K562 (cell line): ENCODE measurements around the gene ASPDH. TPM values are rescaled to one million over a fixed set of nuclear protein-coding genes. Genes with fewer than 3 reads are reported as not detected.

Source experiments
- CBFA2T3 ChIP-seq: fragments of 450-650 bp; IDR thresholded peaks from 2 replicates; pipeline ENCODE4 v1.6.1; 2017
- CREB3L1 ChIP-seq: fragments of 450-650 bp; IDR thresholded peaks from 2 replicates; pipeline ENCODE4 v1.6.1; 2014; ENCODE audit warnings: low read depth, mild to moderate bottlenecking, moderate library complexity, borderline replicate concordance
- CTBP1 ChIP-seq: fragments of 450-650 bp; IDR thresholded peaks from 2 replicates; pipeline ENCODE4 v1.6.1; 2016; ENCODE audit warnings: borderline replicate concordance
- HOMEZ ChIP-seq: fragments of 250-450 bp; sonication (Bioruptor Pico); IDR thresholded peaks from 2 replicates; pipeline ENCODE4 v1.4.0; 2020; ENCODE audit warnings: mild to moderate bottlenecking, moderate library complexity
- L3MBTL2 ChIP-seq: fragments of 450-650 bp; IDR thresholded peaks from 2 replicates; pipeline ENCODE4 v1.6.1; 2016; ENCODE audit warnings: mild to moderate bottlenecking, moderate library complexity
- MAFK ChIP-seq: IDR thresholded peaks from 2 replicates; pipeline ENCODE4 v1.6.1; 2011; ENCODE audit warnings: low read length, improper control_type of control experiment
- MGA ChIP-seq: fragments of 450-650 bp; IDR thresholded peaks from 2 replicates; pipeline ENCODE4 v1.6.1; 2016; ENCODE audit warnings: mild to moderate bottlenecking, moderate library complexity
- PCBP2 ChIP-seq: fragments of 200-400 bp; formaldehyde crosslinking; IDR thresholded peaks from 2 replicates; pipeline ENCODE4 v1.6.1; 2018; ENCODE audit warnings: low read length, low read depth, mild to moderate bottlenecking, moderate library complexity; ENCODE audit not compliant: poor library complexity, severe bottlenecking
- PHF8 ChIP-seq: fragments of 200-600 bp; sonication (generic); IDR thresholded peaks from 2 replicates; pipeline ENCODE4 v1.6.1; 2012; ENCODE audit warnings: mixed run types, mild to moderate bottlenecking, inconsistent platforms, low read length, moderate library complexity, borderline replicate concordance
- PML ChIP-seq: IDR thresholded peaks from 2 replicates; pipeline ENCODE4 v1.6.1; 2012; ENCODE audit warnings: low read length, inconsistent platforms
- POLR2AphosphoS5 ChIP-seq: IDR thresholded peaks from 2 replicates; pipeline ENCODE4 v1.6.1; 2011; ENCODE audit warnings: mild to moderate bottlenecking, low read depth, low read length, moderate library complexity; ENCODE audit not compliant: control insufficient read depth, insufficient read depth
- RCOR1 ChIP-seq, 2 experiments: IDR thresholded peaks; 2 replicates each; pipeline ENCODE4 v1.6.1; 2012; ENCODE audit warnings: low read depth in 2 of 2, low read length in 2 of 2, borderline replicate concordance in 1 of 2, improper control_type of control experiment in 1 of 2
- ZNF184 ChIP-seq: sonication (generic); formaldehyde crosslinking; IDR thresholded peaks from 2 replicates; pipeline ENCODE4 v1.5.0; 2020; ENCODE audit warnings: missing genetic modification reagents
- polyA plus RNA-seq, 8 experiments: library from polyadenylated mRNA; depleted of rRNA in 4 of 8; stranded (reverse) in 5 of 8; unstranded in 3 of 8; fragments of >200 nt; fragmentation: Nextera tagmentation in 2 of 8; fragmentation: Illumina TruSeq in 1 of 8; extraction: Ambion mirVana in 2 of 8; extraction: Trizol in 1 of 8; gene quantifications; 2 replicates each; pipeline versions ENCODE4 v1.2.1 to v1.2.3, GENCODE V29; 2011 to 2014; ENCODE audit warnings: inconsistent platforms in 1 of 8, missing spikeins in 1 of 8
- total RNA-seq, 7 experiments: library from RNA; depleted of rRNA in 6 of 7; stranded (reverse); fragments of >200 nt in 6 of 7; fragmentation: Illumina TruSeq in 2 of 7; extraction: Trizol in 2 of 7; gene quantifications; 2 replicates each; pipeline versions ENCODE4 v1.2.1 to v1.2.3, GENCODE V29; 2011 to 2021; ENCODE audit warnings: low replicate concordance in 1 of 7

The ASPDH gene
- total and polyA plus RNA-seq, 9 of the 15 experiments (the other 6 are each of a cell fraction or from before 2014, with no cell fraction given) = not detected

- TF ChIP-seq MAFK (peak; percentile 23; the same call in 1 of the 2 replicates), MGA (peak; percentile 64), L3MBTL2 (peak; percentile 67), RCOR1 (IDR thresholded peaks at IDR 0.05; ENCODE audit: borderline replicate concordance in 1 of 2, low read depth in 2 of 2, low read length in 2 of 2) (peak; percentile 56 to 97; a peak in 3 of 4 replicates), HOMEZ (CRISPR knock-in tag) (no peak), PHF8 (peak; percentile 98), ZNF184 (CRISPR knock-in tag) (no peak), PCBP2 (no peak), PML (peak; percentile 54; the same call in 1 of the 2 replicates), CREB3L1 (peak; percentile 38; the same call in 1 of the 2 replicates), POLR2AphosphoS5 (peak; percentile 60; the same call in 1 of the 2 replicates), CBFA2T3 (0 out of 2 replicates have a peak, but pooled peaks have one; percentile 30), CTBP1 (peak; percentile 60; the same call in 1 of the 2 replicates)
Observed at GRCh38 chr19:50476224-50476906, 37.3 kb downstream of the ASPDH start, which contains the start of the genes EMC10 and GARIN5A (continued).
